Measurements from ENCODE around the gene AJAP1.

AJAP1 gene

DNA sequence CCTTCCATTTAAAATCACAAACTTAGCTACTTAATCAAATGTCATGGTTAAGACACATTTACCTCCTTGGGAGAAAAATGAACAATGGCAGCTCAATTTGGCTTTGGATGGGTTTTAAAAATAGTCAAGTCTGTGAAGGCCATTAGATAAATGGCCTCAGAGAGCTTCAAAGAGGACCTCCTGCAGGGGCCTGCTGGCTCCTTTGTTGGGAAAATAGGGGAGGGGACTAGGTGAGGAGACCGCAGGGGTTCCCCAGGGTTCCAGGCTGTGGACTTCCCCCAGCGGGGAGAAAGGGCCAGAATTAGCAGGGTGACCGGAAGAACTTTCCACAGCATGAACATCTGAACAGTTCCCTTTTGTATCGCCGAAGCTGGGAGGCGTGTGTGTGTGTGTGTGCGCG lies 3.4 kb upstream of the AJAP1 start:
- TF ChIP-seq RARB (CRISPR knock-in tag; IDR thresholded peaks at IDR 0.05) (no peak), TOX (CRISPR knock-in tag; IDR thresholded peaks at IDR 0.05; ENCODE audit: borderline replicate concordance) (no peak), ZFP30 (CRISPR knock-in tag; IDR thresholded peaks at IDR 0.05) (no peak), ZFP3 (CRISPR knock-in tag; IDR thresholded peaks at IDR 0.05) (no peak), PPARA (CRISPR knock-in tag; IDR thresholded peaks at IDR 0.05; ENCODE audit: borderline replicate concordance) (no peak), ZNF70 (CRISPR knock-in tag; IDR thresholded peaks at IDR 0.05) (no peak)
- ATAC-seq: no peak

DNA sequence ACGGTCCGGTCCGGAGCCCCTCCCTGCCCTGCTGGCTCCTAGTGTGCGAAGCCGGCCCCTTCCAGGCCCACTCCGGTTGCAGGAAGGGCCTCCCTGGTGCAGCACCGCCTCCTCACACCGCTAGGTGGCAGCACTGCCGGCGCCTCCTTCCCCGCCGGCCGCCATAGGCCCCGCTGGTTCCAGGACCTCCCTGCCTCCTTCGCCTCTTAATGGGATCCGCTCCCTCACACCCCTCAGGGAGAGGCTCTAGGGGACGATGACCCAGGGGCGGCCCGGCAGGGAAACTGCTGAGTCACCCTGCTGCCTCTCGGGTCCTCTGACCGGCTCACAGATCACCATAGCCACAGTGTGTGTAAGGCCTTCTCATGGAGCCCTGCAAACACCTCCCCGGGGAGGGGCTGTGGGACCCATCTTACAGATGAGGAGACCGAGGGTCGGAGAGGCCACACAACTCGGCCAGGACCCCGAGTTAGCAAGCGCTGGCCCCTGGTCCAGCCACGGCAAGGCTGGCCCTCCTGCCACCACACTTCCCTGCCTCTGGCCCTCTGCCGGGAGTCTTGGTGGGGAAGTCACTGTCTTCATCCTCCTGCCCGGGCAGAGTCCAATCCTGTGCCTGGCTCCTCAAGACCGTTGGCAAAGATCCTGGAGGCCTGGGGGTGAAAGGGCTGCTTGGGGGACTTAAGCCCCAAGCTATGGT lies 1.6 kb upstream of the AJAP1 start:
- TF ChIP-seq PPARA (CRISPR knock-in tag; IDR thresholded peaks at IDR 0.05; ENCODE audit: borderline replicate concordance): no peak
- no peak for TF ChIP-seq CREB5 (CRISPR knock-in tag; IDR thresholded peaks at IDR 0.05; ENCODE audit: low read depth)
- TF ChIP-seq TOX (CRISPR knock-in tag; IDR thresholded peaks at IDR 0.05; ENCODE audit: borderline replicate concordance): no peak
- TF ChIP-seq PATZ1 (CRISPR knock-in tag; IDR thresholded peaks at IDR 0.05; ENCODE audit: borderline replicate concordance): no peak
- no peak for TF ChIP-seq CSRNP3 (CRISPR knock-in tag; IDR thresholded peaks at IDR 0.05)
- no peak for TF ChIP-seq ZNF565 (CRISPR knock-in tag; conservative IDR thresholded peaks at IDR 0.05; ENCODE audit: low read depth)
- TF ChIP-seq SNAI2 (CRISPR knock-in tag; IDR thresholded peaks at IDR 0.05): no peak
- no peak for TF ChIP-seq TCF4 (CRISPR knock-in tag; IDR thresholded peaks at IDR 0.05; ENCODE audit: borderline replicate concordance)
- no peak for TF ChIP-seq TSHZ2 (CRISPR knock-in tag; IDR thresholded peaks at IDR 0.05)
- no peak for TF ChIP-seq ZNF70 (CRISPR knock-in tag; IDR thresholded peaks at IDR 0.05)
- TF ChIP-seq ESRRG (CRISPR knock-in tag; IDR thresholded peaks at IDR 0.05): no peak
- no peak for TF ChIP-seq ISL1 (CRISPR knock-in tag; IDR thresholded peaks at IDR 0.05)
- TF ChIP-seq ZC3H10 (CRISPR knock-in tag; IDR thresholded peaks at IDR 0.05): no peak
- ATAC-seq: peak; percentile 89

- no peak for ATAC-seq
- TF ChIP-seq BACH2 (CRISPR knock-in tag; IDR thresholded peaks at IDR 0.05; ENCODE audit: borderline replicate concordance) (no peak), CREB5 (CRISPR knock-in tag; IDR thresholded peaks at IDR 0.05; ENCODE audit: low read depth) (no peak), GLIS3 (CRISPR knock-in tag; IDR thresholded peaks at IDR 0.05) (no peak)
Measured at GRCh38 chr1:4653328-4653660, 1.1 kb upstream of the AJAP1 start.
